Esophagus squamous epithelium (tissue), 5 donors: ENCODE data around the gene FAM241B. TPM values are rescaled to one million over a fixed set of nuclear protein-coding genes. Genes with fewer than 3 reads are reported as not detected.
A peak's percentile ranks its signal among the peaks of the same experiment; 100 is the strongest.

ENCODE experiments used
- DNase-seq: peaks from one replicate; lab custom pipeline; 2025; lab: John Stamatoyannopoulos, UW
- H3K27ac ChIP-seq, 4 donors: fragments of 200-600 bp; sonication (generic); one replicate each; pipeline ENCODE4 v1.5.1; 2016 to 2019; ENCODE audit warnings: mild to moderate bottlenecking in 1 of 4
- H3K27me3 ChIP-seq, 4 donors: fragments of 200-600 bp; sonication (generic); 1 replicate in 3 of 4; 2 replicates in 1 of 4; pipeline versions ENCODE4 v1.5.1 to v1.6.0; 2017 to 2021; ENCODE audit warnings: antibody characterized with exemption in 1 of 4
- H3K36me3 ChIP-seq, 3 donors: fragments of 200-600 bp; sonication (generic); one replicate each; pipeline ENCODE4 v1.5.1; 2016 to 2019
- H3K4me1 ChIP-seq, 3 donors: fragments of 200-600 bp; sonication (generic); one replicate each; pipeline ENCODE4 v1.5.1; 2017 to 2019
- H3K4me3 ChIP-seq, 4 donors: fragments of 200-600 bp; sonication (generic); 1 replicate in 3 of 4; 2 replicates in 1 of 4; pipeline ENCODE4 v1.5.1; 2016 to 2019; ENCODE audit warnings: mild to moderate bottlenecking in 2 of 4, moderate library complexity in 1 of 4
- H3K9me3 ChIP-seq, 3 donors: fragments of 200-600 bp; sonication (generic); one replicate each; pipeline ENCODE4 v1.5.1; 2016 to 2019
- POLR2A ChIP-seq, 4 donors: fragments of 450-650 bp; IDR thresholded peaks; one replicate each; pipeline ENCODE4 v1.6.1; 2017; ENCODE audit warnings: antibody characterized with exemption in 4 of 4, mild to moderate bottlenecking in 4 of 4, moderate library complexity in 3 of 4
- WGBS, 2 donors: methylation state at CpG; one replicate each; pipeline ENCODE4 v1.1.5; 2018; 5-methylcytosine and 5-hydroxymethylcytosine counted together
- intact Hi-C: fragments of 100-400 bp; cut with DNase I; formaldehyde crosslinking; loops from one replicate; pipeline ENCODE4 v1.15.0; 2022
- total RNA-seq, 4 donors: library from RNA; depleted of rRNA; stranded (reverse); fragments of >200 nt; gene quantifications; one replicate each; pipeline ENCODE4 v1.1.0, GENCODE V29; 2016
- TF ChIP-seq, protein P1 (sequence below), 6 experiments: fragments of 450-650 bp in 4 of 6; fragments of 200-600 bp in 2 of 6; sonication (generic) in 2 of 6; IDR thresholded peaks; one replicate each; pipeline ENCODE4 v1.5.1; 2016 to 2019; ENCODE audit warnings: antibody characterized with exemption in 6 of 6, mild to moderate bottlenecking in 4 of 6, moderate library complexity in 4 of 6
- donor health status: DM: yes; HTN: yes; CAD: no.

FAM241B gene
- total RNA-seq, 4 donors from 2014 or later, result 1.2 to 1.7 (median 1.3) TPM; not detected in 1

DNA sequence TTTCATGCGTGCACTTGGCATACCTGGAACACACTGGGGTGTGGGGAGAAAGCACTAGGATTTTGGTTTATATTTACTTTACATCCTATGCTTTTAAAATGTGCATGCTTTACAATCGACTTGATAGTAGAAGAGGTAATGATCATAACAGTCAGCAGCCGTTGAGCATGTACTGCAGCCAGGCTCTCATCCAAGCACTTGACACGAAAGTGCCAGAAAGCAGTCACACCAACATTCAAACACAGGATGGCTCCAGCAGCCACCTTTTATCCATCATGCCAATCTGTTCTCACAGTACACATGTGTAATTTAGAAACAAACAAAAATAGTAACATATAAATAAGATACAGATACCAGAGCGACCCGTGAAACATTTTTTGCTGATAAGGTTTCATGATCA, 1.2 kb upstream of the FAM241B start:
- TF ChIP-seq, protein P1, sequence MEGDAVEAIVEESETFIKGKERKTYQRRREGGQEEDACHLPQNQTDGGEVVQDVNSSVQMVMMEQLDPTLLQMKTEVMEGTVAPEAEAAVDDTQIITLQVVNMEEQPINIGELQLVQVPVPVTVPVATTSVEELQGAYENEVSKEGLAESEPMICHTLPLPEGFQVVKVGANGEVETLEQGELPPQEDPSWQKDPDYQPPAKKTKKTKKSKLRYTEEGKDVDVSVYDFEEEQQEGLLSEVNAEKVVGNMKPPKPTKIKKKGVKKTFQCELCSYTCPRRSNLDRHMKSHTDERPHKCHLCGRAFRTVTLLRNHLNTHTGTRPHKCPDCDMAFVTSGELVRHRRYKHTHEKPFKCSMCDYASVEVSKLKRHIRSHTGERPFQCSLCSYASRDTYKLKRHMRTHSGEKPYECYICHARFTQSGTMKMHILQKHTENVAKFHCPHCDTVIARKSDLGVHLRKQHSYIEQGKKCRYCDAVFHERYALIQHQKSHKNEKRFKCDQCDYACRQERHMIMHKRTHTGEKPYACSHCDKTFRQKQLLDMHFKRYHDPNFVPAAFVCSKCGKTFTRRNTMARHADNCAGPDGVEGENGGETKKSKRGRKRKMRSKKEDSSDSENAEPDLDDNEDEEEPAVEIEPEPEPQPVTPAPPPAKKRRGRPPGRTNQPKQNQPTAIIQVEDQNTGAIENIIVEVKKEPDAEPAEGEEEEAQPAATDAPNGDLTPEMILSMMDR (IDR thresholded peaks at IDR 0.05), result no peak
- TF ChIP-seq POLR2A (IDR thresholded peaks at IDR 0.05), result no peak
- peaks cover 0 to 9% (median 0%) of the 10 kb centered on the region in 4 donors for H3K27me3 ChIP-seq
- WGBS, 2 donors, result 58 to 64% methylated on average over 6 of the region's 6 CpGs
- peaks cover 0 to 5% (median 0%) of the 10 kb centered on the region in 3 donors for H3K9me3 ChIP-seq
- intact Hi-C loops, result no loop called here
- H3K27ac ChIP-seq, result no peak overlapping the region
- peaks cover 0 to 15% (median 0%) of the 10 kb centered on the region in 3 donors for H3K36me3 ChIP-seq
- H3K4me3 ChIP-seq, result no peak overlapping the region
- no peak for DNase-seq
- peaks cover 8 to 22% (median 10%) of the 10 kb centered on the region in 3 donors for H3K4me1 ChIP-seq

DNA sequence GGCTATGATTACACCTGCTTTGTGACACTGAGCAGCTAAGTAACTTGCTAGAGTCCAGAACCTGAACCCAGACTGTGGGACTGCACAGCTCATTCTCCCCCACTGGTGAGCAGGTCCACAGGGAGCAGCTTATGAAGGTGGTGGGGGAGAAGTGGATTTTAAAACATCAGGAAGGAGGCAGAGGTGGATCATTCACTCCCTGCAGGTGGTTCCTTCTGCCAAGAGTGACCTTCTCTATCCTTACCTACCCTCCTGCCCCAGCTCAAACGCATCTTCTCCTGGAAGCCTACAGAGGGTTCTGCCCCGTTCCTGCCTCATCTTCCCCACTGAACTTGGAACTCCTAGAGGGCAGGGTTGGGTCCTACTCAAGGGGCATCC, 539 bp upstream of the FAM241B start:
- Histone ChIP-seq H3K4me1 (peaks cover 8 to 22% (median 10%) of the 10 kb centered on the region in 3 donors), H3K9me3 (no peaks in the 10 kb centered on the region), H3K27me3 (peaks cover 0 to 9% (median 0%) of the 10 kb centered on the region in 4 donors), H3K36me3 (peaks cover 0 to 16% (median 0%) of the 10 kb centered on the region in 3 donors), H3K27ac (peak overlapping the region in 2 of 4 donors; percentile 64 to 68), H3K4me3 (peak overlapping the region; percentile 46 to 90 (median 72))
- intact Hi-C loops, result no loop called here
- TF ChIP-seq, protein P1 (IDR thresholded peaks at IDR 0.05), result no peak
- TF ChIP-seq POLR2A (IDR thresholded peaks at IDR 0.05), result no peak
- WGBS, 2 donors, result 48 to 74% methylated on average over 2 of the region's 2 CpGs
- DNase-seq, result no peak

DNA sequence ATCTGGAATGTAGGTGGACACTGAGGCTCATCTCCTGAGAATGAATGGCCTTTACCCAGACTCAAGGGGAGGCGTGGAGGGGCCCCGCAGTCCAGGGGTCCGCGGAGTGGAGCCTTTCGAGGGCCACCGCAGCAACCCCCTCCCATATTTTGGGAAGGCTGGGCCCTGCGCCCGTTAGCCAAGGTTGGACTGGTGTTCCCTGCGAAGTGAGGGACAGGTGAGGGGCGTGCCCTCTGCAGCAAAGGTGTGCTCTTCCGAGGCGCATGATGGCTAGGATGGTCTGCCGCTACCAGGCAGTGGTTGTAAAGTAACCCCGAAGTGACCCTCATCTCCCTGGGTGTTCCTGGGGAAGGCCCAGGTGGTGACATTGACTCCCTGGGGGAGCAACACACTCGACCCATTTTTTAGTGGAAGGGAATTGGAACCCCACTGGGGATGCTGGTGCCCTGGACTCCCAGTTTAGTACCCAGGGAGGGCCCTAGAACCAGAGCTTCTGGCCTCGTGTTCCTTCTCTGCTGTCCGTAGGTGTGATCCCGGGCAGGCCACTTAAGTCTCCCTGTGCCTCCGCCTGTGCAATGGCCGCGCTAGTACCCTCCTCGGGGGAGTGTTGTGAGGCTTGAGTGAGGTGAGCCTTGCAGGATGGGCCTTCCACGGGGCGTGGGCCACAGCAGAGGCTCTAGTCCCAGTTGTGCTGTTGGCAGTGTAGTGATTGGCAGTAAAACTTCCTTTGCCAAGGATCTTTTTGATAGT, 779 bp downstream of the FAM241B start:
- H3K9me3 ChIP-seq, result no peaks in the 10 kb centered on the region
- intact Hi-C loops, result loop anchor here (10.0 kb wide), 1 partner anchor 216 kb away; the partner anchor contains the start of gene TACR2
- no peak for TF ChIP-seq POLR2A (IDR thresholded peaks at IDR 0.05)
- TF ChIP-seq, protein P1 (IDR thresholded peaks at IDR 0.05), result no peak
- H3K4me1 ChIP-seq, result peaks cover 8 to 22% (median 10%) of the 10 kb centered on the region in 3 donors
- peaks cover 0 to 9% (median 0%) of the 10 kb centered on the region in 4 donors for H3K27me3 ChIP-seq
- 62 to 68% methylated on average over 8 to 13 of the region's 24 CpGs for WGBS, 2 donors
- peaks cover 0 to 16% (median 0%) of the 10 kb centered on the region in 3 donors for H3K36me3 ChIP-seq
- no peak for DNase-seq
- peak overlapping the region; percentile 46 to 90 (median 72) for H3K4me3 ChIP-seq
- peak overlapping the region in 2 of 4 donors; percentile 64 to 68 for H3K27ac ChIP-seq

DNA sequence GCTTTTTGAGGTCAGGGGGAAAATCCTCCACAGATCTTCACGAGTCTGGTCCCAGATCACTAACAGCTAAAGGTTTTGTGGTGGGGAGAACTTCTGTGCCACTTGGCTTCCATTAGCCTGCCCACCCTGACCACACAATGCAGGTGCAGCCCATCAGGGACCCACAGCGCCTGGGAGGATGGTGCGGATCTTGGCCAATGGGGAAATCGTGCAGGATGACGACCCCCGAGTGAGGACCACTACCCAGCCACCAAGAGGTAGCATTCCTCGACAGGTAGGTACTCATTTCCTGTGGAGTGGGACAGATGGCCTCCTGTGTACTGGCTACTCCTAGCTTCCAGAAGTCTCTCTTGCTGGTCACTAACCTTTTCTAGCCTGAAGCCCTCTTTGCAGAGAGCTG, 1.5 kb downstream of the FAM241B start:
- H3K36me3 ChIP-seq, result peaks cover 0 to 16% (median 0%) of the 10 kb centered on the region in 3 donors
- no peak for DNase-seq

More for the DNA sequence above, 1.5 kb downstream of the FAM241B start:
- H3K4me3 ChIP-seq, result no peak overlapping the region
- no peak for TF ChIP-seq POLR2A (IDR thresholded peaks at IDR 0.05)
- TF ChIP-seq, protein P1 (IDR thresholded peaks at IDR 0.05), result no peak
- peaks cover 0 to 9% (median 0%) of the 10 kb centered on the region in 4 donors for H3K27me3 ChIP-seq
- H3K27ac ChIP-seq, result no peak overlapping the region
- WGBS, 2 donors, result 90% methylated on average over 6 of the region's 7 CpGs; no CpG with 5 or more reads in 1 of the 2 donors
- peaks cover 8 to 23% (median 10%) of the 10 kb centered on the region in 3 donors for H3K4me1 ChIP-seq
- no peaks in the 10 kb centered on the region for H3K9me3 ChIP-seq
- intact Hi-C loops, result loop anchor here (10.0 kb wide), 1 partner anchor 217 kb away; the partner anchor contains the start of gene TACR2
